DMS79 (cell line): ENCODE data around the gene PDZD7.

Experiments used
- DNase-seq: peaks from one replicate; lab custom pipeline; 2025; lab: John Stamatoyannopoulos, UW

The PDZD7 gene

DNA sequence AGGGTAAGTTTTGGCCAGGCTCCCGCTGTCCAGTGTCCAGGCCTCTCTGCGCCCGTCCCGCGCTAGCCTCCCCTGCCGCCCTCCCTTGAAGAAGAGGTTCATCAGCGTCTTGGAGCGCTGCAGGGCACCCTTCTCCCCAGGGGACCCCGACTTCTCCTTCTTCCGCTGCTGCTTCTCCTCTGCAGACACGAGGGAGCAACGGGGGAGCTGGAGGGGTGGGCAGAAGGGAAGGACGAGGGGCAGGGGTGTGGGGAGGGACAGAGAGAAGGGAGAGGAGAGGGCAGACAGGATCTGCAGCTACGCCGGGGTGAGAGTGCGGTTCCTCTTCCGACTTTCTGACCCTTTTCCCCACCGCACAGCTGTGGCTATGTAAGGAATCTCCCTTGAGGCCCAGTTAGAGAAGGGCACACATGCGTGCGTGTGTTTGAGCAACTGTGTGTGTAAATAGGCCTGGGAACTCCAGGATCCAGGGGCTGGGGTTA, 12.8 kb downstream of the PDZD7 start:
- DNase-seq = no peak

- DNase-seq = no peak
Observed at GRCh38 chr10:101016814-101017213, 14.1 kb downstream of the PDZD7 start.

DNA sequence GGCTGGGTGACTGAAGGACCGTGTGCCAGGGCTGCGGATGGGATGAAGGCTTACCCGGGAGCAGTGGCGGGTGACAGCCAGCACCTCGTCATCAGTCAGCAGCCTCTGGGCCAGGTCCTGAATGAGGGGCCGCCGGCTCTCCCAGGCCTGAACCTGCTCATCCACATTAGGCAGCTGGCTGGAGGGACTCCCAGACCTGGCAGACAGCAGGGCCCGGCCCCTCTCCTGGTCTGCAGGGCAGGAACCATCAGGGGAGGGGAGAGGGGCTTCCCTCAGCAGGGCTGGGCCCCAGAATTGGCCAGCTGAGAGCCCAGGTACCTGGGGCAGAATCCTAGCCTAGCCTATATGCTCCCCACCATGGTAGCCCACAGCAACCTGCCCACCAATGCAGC, 15.4 kb downstream of the PDZD7 start:
- DNase-seq = no peak

DNA sequence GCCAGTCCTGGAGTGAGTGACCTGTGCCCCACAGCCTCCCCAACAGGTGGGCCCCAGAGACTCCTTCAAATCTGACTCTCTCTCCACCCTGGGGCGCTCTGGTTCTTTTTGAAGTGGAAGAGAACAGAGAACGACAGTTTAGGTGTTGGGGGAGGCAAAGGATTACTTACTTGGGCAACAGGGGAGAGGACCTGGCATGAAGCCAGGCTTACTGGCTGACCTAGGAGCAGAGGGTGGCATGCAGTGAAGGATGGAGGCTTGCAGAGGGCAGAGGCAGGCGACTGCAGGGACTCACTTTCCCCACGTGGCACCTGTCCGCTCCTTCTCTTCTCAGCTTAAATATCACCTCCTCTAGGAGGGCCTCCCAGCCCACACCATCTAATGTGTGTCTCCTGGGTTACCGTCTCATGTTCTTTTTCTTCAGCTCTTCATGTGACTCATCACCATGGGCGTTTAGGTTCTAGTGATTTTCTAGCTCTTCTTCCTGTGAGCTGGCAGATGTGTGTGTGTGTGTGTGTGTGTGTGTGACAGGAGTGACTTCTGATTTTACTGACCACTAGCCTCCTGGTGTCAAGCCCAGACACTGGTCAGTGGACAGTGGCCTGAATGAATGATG, 15.9 kb downstream of the PDZD7 start:
- DNase-seq = no peak

DNA sequence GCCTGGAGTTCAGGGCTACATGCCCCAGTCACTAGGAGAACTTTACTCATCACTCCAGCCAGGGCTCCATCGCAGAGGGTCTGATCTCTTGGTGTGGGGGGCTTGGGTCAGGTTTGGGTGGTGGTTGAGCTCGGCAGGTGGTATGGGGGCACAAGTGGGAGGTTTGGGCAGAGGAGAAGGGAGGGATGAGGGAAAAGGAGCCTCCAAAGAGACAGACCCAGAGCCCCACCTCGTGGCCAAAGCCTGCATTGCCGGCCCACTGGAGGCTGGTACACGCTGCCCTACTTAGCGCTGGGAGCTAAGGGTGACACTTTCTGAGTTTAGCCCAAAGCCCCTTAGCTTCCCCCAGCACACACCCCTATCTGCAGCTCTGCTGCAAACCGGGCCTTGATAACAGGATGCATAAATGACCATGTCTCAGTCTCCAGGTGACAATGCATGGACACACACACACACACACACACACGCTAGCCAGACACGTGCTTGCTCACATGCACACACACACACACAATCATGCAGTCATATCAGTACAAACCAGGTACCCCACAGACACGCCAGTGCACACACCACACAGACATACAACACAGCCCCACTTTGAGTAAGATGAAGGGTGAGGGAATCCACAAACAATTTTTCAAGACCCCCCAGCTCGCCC, 16.6 kb downstream of the PDZD7 start:
- no peak for DNase-seq

DNA sequence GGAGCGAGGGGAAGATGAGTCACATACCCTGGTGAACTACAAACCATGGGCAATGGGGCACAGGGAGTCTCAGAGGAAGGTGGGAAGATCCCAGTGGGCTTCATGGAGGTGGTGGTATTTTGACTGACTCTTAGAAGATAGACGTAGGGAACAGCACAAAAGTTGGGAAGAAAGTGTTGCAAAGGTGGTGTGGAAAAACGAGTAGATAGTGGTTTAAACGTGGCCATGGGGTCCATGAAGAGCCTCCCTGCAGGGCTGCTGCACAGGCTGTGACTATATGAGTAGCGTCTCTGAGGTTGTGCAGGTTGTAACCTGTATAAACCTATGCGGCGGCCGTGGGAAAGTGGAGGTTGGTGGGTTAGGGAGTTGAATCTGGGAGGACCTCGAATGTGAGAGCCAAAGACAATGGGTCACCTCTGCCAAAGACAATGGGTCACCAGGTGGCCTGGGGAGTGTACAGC, 17.5 kb downstream of the PDZD7 start:
- DNase-seq = no peak

DNA sequence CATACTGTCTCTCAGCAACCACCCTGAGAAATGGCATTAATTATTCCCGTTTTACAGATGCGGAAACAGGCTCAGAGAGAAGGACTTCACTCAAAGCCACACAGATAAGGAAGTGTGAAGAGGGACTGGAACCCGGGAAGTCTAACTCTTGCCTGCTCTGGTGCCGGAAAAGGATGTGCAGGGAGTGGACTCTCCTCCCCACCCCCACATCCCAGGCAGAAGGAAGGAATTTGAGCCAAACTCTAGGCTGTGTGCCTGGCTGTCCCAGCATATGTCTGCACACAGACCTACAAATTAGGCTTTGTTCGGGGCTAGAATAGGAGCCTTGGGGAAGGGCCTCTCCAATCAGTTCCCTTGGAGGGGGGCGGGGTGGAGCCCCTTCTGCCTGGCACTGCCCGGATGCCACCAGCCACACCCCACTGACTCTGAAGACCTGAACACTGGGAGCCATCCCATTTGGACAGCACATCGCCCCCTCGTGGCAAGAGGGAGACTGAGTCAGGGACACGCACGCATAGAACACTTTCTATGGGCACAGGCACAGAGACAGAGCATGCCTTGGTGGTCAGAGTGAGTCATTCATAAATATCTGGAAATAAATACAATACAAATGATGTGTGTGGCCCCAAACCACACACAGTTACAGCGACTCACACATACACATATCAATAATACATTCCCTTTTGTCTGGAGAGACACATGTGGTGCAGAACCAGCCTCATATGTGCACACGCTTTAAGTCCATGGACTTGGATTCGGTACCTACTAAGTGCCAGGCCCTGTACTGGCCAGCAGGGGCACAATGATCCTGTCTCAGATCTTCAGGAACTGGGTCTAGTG, 18.2 kb downstream of the PDZD7 start:
- no peak for DNase-seq

GRCh38 chr10:101011517-101012423, 19.2 kb downstream of the PDZD7 start:
- DNase-seq = no peak

GRCh38 chr10:101010329-101010728, 20.6 kb downstream of the PDZD7 start:
- no peak for DNase-seq

DNA sequence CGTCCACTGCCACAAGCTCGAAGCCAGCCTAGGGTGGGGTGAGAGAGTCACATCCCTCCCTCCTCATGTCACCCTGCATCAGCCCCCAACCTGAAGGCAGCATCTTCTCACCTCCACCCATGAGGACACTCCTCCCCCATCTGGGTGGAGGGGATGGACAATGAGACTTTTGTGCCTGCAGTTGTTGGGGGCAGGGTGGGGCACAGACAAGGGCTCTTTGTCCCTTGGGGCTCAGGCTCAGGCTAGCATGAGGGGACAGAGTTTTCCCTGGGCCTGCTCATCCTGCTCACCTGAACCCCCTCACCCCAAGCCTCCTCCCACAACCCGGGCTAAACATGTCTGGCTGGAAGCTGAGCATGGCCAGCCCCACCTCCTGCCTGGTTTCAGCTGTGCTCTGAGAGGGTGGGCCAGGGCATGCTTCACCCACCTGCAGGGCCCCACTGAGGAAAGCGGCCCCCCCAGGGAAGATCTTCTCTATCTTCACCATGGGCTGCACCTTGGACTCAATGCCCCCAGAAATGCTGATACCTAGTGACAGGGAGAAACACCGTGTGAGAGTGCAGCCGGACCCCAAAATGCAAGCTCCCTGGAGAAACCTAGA, 22.0 kb downstream of the PDZD7 start:
- DNase-seq = no peak

DNA sequence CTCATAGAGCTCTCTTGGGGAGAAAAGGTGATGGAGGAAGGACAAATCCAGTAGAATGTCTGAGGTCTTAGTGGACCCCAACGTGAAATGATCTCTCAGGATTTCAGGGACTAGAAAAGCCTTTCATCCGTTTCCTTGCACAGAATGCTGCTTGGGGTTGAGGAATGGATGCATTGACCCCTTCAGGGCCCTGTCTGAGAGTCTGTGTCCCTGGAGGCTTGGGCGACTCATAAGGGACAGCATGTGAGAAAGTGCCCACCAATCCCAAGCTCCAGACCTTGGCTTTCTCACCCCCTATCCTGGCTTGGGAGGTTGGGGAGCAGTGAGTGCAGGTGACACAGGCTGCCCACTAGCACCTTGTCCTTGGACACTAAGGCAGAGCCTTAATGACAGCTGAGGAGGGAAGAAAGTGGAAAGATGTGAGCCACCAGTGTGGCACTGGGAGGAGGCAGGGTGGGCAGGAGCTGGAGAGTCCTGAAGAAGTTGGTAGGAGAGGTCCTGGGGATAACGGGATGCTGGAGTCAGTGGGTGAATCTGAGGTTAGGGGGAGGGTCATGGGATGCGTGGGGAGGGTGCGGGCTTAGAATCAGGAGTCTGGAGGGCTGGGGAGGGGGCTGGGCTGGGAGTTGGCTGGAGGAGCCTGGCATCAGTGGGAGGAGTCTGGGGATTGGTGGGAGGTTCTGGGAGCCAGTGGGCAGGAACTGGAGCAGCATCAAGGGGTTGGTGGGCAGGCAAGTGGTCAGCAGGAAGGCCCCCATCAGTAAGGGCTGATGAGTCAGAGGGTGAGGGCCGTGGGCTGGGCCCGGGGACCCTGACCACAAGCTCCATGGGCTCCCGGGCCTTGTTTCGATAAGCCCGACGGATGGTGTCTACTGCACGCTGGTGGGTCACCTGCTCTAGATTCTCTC, 22.8 kb downstream of the PDZD7 start:
- DNase-seq = no peak

- DNase-seq = peak; percentile 54
Observed at GRCh38 chr10:101007099-101007711, 23.7 kb downstream of the PDZD7 start.

DNA sequence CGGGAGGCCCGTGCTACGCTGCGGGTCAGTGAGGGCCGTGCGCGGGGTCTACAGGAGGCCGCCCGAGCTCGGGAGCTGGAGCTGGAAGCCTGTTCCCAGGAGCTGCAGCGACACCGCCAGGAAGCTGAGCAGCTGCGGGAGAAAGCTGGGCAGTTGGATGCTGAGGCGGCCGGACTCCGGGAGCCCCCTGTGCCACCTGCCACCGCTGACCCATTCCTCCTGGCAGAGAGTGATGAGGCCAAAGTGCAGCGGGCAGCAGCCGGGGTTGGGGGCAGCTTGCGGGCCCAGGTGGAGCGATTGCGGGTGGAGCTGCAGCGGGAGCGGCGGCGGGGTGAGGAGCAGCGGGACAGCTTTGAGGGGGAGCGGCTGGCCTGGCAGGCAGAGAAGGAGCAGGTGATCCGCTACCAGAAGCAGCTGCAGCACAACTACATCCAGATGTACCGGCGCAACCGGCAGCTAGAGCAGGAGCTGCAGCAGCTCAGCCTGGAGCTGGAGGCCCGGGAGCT, 24.3 kb downstream of the PDZD7 start:
- no peak for DNase-seq

- no peak for DNase-seq
Observed at GRCh38 chr10:101005869-101006567, 24.9 kb downstream of the PDZD7 start.

GRCh38 chr10:101005361-101005760, 25.6 kb downstream of the PDZD7 start:
- DNase-seq = no peak

DNA sequence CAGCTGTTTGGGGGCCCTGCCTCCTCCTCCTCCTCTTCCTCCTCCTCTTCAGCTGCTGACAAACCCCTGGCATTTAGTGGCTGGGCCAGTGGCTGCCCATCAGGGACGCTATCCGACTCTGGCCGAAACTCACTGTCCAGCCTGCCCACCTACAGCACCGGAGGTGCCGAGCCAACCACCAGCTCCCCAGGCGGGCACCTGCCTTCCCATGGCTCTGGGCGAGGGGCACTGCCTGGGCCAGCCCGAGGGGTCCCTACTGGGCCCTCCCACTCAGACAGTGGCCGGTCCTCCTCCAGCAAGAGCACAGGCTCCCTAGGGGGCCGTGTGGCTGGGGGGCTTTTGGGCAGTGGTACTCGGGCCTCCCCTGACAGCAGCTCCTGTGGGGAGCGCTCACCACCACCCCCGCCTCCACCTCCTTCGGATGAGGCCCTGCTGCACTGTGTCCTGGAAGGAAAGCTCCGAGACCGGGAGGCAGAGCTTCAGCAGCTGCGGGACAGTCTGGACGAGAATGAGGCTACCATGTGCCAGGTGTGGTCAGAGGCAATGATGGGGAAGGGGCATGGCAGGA, 27.2 kb downstream of the PDZD7 start:
- no peak for DNase-seq

DNA sequence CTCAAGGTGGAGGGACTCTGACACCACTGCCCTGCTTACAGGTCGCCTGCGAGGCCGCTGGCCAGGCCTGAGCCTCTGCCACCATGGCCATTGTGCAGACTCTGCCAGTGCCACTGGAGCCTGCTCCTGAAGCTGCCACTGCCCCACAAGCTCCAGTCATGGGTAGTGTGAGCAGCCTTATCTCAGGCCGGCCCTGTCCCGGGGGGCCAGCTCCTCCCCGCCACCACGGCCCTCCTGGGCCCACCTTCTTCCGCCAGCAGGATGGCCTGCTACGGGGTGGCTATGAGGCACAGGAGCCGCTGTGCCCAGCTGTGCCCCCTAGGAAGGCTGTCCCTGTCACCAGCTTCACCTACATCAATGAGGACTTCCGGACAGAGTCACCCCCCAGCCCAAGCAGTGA, 28.5 kb downstream of the PDZD7 start:
- no peak for DNase-seq

DNA sequence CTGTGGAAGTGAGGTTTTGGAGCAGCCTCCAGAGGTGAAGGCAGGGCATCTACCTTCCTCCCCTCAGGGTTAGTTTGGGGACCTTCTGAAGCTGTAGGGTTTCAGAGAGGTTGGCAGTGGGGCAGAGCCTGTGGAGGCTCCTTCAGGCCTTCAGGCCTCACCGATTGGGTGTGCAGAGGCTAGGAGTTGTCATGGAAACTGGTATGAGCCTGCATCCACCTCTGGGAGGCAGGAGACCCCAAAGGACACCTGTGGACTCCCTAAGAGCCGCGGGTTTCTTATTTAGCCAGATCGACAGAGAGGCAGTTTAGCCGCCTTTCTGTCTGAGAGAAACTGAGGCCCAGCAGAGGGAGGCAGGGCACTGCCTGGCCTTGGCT, 29.3 kb downstream of the PDZD7 start:
- no peak for DNase-seq
